ENCODE data around the gene NIPAL1.

Gene NIPAL1

GRCh38 chr4:48027653-48028052, 11.1 kb downstream of the NIPAL1 start:
- FAIRE-seq, result no peak

GRCh38 chr4:48028696-48029095, 12.1 kb downstream of the NIPAL1 start:
- no peak for FAIRE-seq

DNA sequence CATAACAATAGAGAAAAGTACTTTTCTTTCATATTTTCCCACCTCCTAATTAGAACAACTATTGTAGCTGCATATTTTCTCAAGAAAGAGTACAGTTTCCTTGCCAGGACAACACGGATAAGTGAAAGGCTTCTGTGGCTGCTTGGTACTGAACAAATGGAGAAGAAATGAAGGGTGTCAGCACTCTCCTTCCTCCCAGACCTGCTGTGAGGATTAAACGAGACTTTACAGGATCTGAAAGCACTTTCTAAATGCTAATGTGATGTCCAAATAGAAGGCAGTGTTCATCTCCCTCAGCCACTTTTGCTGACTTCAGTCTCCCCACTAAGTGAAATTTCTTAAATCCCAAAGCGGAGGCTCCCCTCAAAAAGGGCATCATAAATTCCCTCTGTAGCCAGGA, 13.9 kb downstream of the NIPAL1 start:
- no peak for FAIRE-seq

- FAIRE-seq, result no peak
Measured at GRCh38 chr4:48031802-48032525, 15.4 kb downstream of the NIPAL1 start.

- FAIRE-seq, result no peak
Measured at GRCh38 chr4:48032721-48033120, 16.1 kb downstream of the NIPAL1 start.

GRCh38 chr4:48033412-48033811, 16.8 kb downstream of the NIPAL1 start:
- FAIRE-seq, result no peak

- no peak for FAIRE-seq
Measured at GRCh38 chr4:48033825-48034413, 17.3 kb downstream of the NIPAL1 start.

- FAIRE-seq, result no peak
Measured at GRCh38 chr4:48035952-48036351, 19.4 kb downstream of the NIPAL1 start.

GRCh38 chr4:48037117-48037462, 20.5 kb downstream of the NIPAL1 start:
- no peak for FAIRE-seq

- no peak for FAIRE-seq
Measured at GRCh38 chr4:48038666-48039065, 22.1 kb downstream of the NIPAL1 start.

- peak; percentile 73 for FAIRE-seq
Measured at GRCh38 chr4:48039561-48039960, 23.0 kb downstream of the NIPAL1 start.

DNA sequence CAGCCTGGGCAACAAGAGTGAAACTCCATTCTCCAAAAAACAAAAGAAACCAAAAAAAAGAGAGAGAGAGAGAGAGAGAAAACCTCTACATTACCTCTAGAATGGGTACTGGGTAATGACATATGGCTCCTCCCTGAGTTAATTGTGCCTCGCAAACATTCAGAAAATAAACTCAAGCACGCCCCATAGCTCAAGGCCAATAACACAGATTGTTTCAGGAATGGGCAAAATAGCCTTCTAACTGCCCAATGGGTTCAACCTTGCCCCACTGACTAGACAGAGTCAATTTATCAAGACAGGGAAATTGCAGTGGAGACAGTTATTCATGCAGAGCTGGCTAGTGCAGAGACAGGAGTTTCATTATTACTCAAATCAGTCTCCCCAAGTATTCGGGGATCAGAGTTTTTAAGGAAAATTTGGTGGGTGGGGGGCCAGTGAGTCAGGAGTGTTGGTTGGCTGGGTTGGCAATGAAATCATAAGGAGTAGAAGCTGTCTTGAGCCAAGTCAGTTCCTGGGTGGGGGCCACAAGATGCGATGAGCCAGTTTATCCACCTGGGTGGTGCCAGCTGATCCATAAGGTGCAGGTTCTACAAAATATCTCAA, 25.1 kb downstream of the NIPAL1 start:
- no peak for FAIRE-seq

- FAIRE-seq, result no peak
Measured at GRCh38 chr4:48042979-48043461, 26.4 kb downstream of the NIPAL1 start.

DNA sequence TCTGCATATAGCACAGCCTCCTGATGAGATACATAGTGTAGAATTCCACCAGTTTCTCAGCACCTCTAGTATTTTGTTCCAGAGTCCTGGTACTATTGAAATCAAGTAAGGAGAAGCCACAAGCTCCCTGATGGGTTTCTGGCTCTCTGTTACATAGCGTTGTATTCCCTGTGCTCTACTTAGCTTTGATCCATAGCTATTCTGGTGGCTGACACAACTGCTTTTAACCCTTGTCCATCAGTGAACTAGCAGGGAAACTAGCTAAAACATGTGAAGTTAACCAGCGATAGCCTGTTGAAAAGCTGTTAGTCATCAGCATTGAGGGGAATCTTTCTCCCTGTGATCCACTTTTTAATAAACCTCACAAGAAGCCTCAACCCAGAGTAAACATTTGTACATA, 26.9 kb downstream of the NIPAL1 start:
- FAIRE-seq, result no peak

GRCh38 chr4:48044298-48044697, 27.7 kb downstream of the NIPAL1 start:
- no peak for FAIRE-seq

GRCh38 chr4:48046059-48046458, 29.5 kb downstream of the NIPAL1 start:
- no peak for FAIRE-seq

- no peak for FAIRE-seq
Measured at GRCh38 chr4:48047421-48047844, 30.9 kb downstream of the NIPAL1 start.

GRCh38 chr4:48047896-48048295, 31.3 kb downstream of the NIPAL1 start:
- FAIRE-seq, result no peak

DNA sequence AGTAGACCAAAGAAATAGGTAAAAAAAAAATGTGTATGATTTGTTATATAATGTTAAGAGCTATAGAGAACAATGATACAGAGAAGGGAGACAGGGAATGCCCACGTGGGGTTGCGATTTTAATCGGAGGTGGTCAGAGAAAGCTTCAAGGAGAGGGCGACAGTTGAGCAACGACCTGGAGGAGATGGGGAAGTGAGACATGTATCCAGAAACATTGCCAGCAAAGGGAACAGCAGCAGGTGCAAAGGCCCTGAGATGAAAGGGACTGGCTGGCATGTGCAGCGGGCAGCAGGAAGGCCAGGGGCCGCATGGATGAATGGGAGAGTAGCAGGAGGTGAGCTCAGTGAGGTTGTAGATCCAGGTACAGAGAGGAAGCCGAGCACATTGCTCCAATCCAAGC, 32.9 kb downstream of the NIPAL1 start:
- FAIRE-seq, result no peak

GRCh38 chr4:48051078-48051477, 34.5 kb downstream of the NIPAL1 start:
- no peak for FAIRE-seq

DNA sequence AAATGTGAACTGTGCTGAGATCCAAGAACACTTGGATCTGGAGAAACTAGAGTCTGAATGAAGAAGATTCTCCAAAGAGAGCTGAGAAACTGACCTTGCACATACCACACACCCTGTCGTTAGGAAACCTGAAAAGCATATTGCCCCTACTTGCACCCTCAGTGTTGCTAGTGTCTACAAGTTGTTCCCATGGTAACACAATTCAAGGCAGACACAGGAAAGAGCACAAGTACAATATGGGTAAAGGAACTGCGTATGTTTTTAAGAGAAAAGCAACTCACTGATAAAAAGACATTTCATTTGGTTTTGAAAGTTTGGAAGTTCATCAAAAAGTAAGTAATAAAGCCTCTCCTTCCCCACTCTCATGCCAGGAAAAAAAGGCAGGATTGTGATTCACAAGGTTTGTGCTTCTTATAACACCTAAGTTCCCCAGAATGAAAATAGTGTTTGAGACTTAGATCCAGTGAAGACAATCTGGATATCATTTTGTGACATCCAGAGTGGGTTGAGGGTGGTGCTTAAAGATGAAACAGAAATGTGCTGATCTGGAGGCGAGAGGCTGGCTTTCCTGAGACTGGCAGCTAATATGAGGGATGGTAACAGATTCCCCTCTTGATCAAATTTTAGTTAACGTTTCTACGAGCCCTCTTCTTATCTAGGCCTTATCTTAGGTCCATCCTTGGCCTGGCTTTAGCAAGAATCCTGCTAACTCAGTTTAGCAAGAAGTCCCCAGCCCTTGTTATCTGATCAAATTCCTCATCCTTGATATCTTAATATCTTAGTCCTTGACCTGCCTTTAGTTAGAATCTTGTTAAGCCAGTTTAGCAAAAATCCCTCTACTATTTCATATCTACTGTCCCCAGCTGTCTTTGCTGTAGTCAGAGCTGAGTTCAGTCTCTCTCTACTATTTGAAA, 42.3 kb downstream of the NIPAL1 start:
- FAIRE-seq, result no peak

GRCh38 chr4:48064349-48064748, 47.8 kb downstream of the NIPAL1 start:
- no peak for FAIRE-seq

- FAIRE-seq, result no peak
Measured at GRCh38 chr4:48065587-48066052, 49.0 kb downstream of the NIPAL1 start.
